ENCODE results near the gene WIZ.
A peak's percentile ranks its signal among the peaks of the same experiment; 100 is the strongest.

The WIZ gene

DNA sequence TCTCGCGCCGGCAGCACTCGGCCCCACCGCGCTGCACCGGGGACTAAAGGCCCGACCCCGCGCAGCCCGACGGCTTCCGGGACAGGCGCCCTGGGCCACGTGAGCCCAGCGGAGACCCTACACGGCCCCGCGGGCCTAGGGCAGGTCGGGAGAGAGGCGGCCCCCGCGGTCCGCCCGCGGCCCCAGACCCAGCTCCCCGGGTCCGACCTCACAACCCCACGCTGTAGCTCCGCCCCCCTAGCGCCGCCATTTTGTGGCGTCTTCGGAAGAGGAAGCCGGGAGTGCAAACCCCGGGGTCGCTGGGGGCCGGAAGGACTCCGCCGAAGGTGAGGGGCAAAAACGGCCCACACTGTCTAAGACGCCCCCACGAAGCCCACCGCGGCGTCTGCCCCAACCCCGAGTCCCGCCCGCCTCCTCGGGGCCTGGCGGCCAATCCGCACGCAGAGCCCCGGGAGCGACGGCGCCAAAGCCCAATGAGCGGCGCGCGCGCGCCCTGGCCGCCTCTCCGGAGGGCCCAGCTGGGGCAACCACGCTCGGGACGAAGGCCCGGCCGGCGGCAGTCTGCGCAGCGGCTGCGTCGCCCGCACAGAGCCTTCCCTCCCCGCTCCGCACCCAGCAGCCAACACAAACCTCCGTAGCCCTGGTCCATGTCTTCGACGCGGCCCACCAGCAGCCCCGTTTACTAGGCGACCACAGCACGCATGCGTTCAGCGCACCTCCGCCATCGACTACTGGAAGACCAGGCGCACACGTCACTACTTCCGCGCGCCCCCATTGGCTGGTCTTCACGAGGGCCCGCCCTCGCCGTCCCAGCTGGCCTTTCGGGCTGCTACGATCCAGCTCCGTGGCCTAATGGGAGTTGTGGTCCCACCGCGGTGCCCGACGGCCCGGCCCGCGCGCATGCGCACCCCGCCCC, 70.4 kb downstream of the WIZ start, which contains the start of gene AKAP8:
TSS of gene AKAP8 (minus strand) at position 705 of the 916 bp plus-strand sequence. CDS start at position 649, 56 bp downstream.
- peak within 1 kb of the TSS; percentile 82 for H3K4me3 ChIP-seq (ENCODE audit: low read depth, low read length)

DNA sequence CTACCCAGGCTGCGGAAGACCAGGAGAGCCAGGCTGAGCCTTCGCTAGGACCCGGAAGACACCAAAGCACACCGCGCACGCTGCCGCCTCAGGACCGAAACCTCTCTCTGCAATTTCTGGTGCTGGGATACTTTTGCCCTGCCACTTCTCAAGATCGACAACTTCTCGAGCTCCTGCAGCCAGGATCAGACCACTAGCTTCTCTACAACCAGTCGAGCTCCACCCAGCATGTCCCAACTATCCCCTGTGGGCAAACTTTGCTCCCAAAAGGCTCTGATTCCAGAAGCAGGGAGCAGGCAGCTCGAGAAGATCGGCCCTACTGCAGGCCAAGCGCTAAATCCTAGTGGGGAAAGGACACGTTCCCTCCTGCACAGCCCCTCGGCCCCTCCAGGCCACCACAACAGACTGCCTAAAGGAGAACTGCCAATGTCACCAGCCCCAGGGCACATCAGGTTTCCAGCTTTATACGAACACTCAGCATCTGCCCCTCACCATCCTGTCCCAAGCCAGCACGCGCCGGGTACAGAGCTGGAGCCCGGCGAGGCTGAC, 71.1 kb downstream of the WIZ start:
- peak overlapping the region; percentile 82 for H3K4me3 ChIP-seq (ENCODE audit: low read depth, low read length)

DNA sequence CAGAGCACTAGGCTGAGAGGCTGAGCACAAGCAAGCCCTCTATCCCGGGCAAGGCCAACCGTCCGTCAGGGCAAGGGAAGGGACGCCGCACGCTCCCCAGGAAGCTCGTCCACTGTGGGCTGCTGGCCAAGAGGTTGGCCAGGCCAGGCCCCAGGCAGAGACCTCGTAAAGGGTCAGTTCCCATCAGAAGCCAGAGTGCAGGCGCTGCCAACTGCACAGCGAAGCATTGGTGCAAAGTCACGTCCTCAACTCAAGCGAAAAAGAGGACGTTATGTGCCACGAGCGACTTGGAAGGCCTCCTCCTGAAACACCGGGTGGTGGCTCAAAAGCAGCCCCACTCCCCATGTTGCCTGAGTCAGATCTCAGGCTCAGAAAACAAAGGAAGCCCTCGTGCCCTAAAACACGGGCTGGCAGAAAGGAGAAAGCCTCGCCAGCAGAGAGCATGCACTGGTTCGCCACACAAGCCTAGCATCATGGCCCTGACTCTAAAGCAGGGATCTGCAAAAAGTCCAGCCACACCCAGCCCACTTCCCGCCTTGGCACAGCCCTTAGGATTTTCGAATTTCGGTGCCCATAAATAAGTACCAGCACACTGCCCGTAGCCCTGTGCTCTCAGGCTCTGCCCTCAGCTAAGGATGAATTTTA, 74.8 kb downstream of the WIZ start:
- no peak overlapping the region for H3K4me3 ChIP-seq (ENCODE audit: low read depth, low read length)

DNA sequence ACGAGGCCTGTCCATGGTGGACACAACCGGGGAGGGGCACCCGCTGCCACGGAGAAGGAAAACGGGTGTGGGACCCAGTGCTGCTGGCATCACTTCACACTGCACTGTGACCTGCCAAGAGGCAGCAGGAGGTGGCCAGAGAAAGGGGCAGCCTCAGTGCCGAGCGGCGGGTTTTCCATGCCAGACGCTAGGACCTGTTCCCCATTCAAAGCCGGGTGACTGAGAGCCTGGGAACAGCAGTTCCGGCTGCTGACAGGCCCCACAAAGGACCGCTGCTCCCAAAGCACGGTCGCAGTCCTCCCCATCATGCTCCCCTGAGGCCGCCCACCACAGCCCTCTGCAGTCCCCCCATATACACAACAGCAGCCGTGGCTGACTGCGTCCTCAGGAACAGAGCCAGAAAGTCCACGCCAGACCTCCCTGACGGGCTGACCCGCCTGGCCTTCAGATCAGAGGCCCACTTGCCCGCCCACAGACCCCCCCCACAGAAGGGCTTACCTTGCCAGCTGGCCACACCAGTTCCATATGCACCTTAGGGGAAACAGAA, 75.6 kb downstream of the WIZ start:
- no peak overlapping the region for H3K4me3 ChIP-seq (ENCODE audit: low read depth, low read length)

DNA sequence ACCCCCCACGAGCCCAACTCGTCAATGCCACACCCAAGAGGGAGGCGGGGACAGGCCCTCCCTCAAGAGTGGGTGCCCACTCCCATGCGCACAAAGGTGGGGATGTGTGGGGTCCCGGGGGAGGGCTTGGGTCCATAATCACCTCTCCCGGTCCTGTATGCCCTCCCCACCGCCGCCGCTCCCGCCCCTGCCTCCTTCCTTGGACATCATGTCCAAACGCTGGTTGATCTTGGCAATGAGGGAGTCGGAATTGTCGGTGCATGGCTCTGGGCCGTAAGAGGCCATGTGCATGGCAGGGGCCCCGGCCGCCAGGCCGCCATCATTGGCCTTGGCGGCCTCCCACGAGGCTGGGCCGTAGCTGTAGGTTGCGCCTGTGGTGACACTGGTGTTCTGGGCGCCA, 76.1 kb downstream of the WIZ start:
- H3K4me3 ChIP-seq (ENCODE audit: low read depth, low read length), result no peak overlapping the region

DNA sequence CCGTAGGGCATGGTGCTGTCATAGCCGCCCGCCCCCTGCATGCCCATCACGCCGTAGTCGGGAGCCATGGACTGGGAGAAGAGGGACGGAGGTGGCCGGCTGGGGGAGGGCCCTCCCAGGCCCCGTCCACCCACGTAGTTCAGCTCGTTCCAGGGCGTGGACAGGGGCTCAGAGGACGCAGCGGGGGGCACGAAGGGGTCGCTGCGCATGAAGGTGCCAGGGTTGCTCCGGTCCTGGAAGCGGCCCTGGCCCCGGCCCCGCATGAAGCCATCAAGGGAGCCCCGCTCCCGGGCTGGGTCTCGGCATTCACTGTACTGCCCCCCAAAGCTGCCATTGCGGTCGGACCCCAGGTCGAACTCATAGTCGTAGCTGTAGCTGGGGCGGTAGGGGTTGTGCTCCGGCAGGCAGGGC, 76.9 kb downstream of the WIZ start:
- H3K4me3 ChIP-seq (ENCODE audit: low read depth, low read length), result no peak overlapping the region

DNA sequence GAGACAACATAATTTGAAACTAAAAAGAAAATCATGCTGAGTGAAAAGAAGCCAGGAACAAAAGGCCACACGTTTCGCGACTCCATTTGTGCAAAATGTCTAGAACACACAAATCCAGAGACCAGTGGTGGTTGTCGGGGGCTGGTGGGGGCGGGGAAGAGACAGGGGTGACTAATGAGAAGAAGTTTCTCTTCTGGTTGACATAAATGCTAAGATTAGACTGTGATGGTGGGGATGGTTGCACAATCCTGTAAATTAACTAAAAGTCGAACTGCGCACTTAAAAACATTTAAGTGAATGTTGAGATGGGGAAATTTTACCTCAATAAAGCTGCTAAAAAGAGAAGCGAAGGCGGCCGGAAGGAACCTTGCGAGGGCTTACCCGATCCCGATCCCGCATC, 77.3 kb downstream of the WIZ start:
- H3K4me3 ChIP-seq (ENCODE audit: low read depth, low read length), result no peak overlapping the region

DNA sequence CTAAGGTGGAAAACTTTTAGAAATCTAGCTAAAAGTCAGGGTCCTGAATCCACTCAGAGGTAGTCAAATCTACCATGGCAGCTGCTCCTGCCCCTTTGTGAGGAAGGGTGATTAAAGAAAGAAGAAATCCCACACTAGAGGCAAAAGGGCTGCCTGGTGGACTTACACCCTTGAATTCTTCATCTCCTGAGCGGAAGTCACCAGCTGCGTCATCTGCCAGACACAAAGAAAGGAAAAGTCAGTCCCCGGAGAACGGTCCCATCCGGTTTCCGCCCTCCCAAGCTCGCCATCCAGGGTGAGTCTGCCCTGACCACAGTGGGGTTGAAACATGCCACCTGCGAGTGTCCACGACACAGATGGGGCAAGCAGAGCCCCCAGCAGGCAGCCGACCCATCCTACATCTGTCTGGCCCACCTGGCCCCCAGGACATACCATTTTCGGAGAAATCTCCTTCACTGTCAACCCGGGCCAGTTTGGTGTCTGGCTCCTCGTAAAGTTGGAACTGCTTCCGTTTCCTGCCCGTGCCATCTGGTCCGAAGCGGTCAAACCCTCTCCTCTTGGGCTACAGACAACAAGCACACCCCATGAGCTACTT, 77.9 kb downstream of the WIZ start:
- no peak overlapping the region for H3K4me3 ChIP-seq (ENCODE audit: low read depth, low read length)

DNA sequence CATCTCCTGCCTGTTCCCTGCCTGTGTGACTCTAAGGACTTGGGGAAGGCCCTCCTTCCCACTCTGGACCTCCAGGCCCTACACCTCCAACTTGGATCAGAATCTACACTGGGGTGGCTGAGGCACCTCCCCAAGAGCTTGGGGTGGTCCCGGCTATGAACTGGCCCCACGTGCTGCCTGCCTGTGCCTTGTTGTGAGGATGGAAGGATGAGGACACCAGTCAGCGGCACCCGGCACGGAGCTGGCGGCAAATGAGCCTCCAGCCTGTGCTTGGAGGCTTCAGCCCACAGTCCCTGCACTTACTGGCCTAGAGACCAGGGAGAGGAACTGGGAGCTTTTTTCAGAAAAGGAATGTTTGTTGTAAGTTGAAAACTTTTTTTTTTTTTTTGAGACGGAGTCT, 78.6 kb downstream of the WIZ start:
- no peak overlapping the region for H3K4me3 ChIP-seq (ENCODE audit: low read depth, low read length)
